Stimulated activated effector memory CD8-positive, alpha-beta T cell treated with anti-CD3 and anti-CD28 coated beads, Interleukin-12 subunit alpha, Interleukin-12 subunit beta, amount 100 ng/mL, for 72 hours (primary cell): Measurements from ENCODE around the gene OVOL2.

Source experiments
- ATAC-seq: fragments of 150-1000 bp; cut with Tn5 transposase; 2 replicates; pipeline ENCODE4 v1.10.0; 2021
- DNase-seq, 2 donors: peaks; one replicate each; pipeline ENCODE4 v3.0.0; 2021 to 2022; ENCODE audit warnings: low spot score in 2 of 2
- H3K27ac Mint-ChIP-seq: one replicate; pipeline ENCODE4 v1.8.0; 2022; ENCODE audit warnings: mild to moderate bottlenecking, mixed read lengths
- H3K36me3 Mint-ChIP-seq: one replicate; pipeline ENCODE4 v1.8.0; 2022; ENCODE audit warnings: mild to moderate bottlenecking, mixed read lengths
- H3K4me1 Mint-ChIP-seq: one replicate; pipeline ENCODE4 v1.8.0; 2022; ENCODE audit warnings: mixed read lengths
- H3K4me3 Mint-ChIP-seq: one replicate; pipeline ENCODE4 v1.8.0; 2022; ENCODE audit warnings: mild to moderate bottlenecking, mixed read lengths
- H3K9me3 Mint-ChIP-seq: one replicate; pipeline ENCODE4 v1.8.0; 2022; ENCODE audit warnings: mixed read lengths

OVOL2 gene

DNA sequence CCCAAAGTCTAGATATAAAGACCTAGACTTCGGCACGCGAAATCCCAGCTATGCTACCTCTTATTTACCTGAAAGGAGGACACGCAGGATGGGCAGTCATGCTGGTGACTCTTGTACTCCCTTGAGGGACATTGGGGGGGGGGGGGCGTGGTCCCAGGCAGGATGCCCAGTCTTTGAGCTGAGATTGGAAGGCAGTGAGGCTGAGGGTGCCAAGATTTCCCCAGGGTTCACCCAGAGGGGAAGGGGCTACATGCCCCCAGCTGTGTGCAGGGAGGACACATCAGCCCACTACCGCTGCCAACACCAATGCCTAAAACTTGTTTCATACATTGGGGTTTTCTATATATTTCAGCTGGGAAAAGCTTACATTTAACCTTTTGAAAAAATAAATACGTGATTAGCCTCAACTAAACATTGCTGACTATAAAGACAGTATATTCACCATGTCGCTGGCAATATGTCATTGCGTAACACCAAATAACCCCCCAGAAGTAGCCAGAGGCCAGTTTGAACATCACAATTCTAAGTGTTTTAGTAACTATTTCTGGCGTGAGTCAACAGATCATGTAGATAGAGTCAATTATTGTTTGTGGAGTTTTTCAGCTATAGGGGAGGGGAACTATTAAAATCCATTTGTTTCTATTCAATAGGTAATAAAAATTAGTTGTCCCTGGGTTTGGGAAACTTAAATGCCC is 67.3 kb downstream of the OVOL2 start:
- no peak overlapping the region for H3K4me3 Mint-ChIP-seq
- H3K36me3 Mint-ChIP-seq = peaks cover 67% of the 10 kb centered on the region
- peaks cover 19% of the 10 kb centered on the region for H3K4me1 Mint-ChIP-seq
- DNase-seq = no peak
- H3K27ac Mint-ChIP-seq = no peak overlapping the region
- H3K9me3 Mint-ChIP-seq = no peaks in the 10 kb centered on the region
- ATAC-seq = no peak

DNA sequence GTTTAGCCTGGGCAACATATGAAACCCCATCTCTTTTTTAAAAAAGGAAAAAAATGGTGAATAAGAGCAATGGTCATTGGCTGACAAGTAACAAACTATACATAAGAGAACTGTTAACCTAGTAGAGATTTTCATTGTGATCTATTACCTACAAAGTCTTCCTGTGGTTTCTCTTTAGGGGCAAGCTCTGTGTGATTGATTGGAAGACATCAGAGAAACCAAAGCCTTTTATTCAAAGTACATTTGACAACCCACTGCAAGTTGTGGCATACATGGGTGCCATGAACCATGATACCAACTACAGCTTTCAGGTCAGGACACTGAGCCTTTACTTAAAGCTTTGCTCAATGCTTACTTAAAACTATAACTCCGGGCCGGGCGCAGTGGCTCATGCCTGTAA is 69.7 kb downstream of the OVOL2 start:
- DNase-seq = no peak
- no peak overlapping the region for H3K27ac Mint-ChIP-seq
- peaks cover 72% of the 10 kb centered on the region for H3K36me3 Mint-ChIP-seq
- H3K4me3 Mint-ChIP-seq = no peak overlapping the region
- H3K4me1 Mint-ChIP-seq = peaks cover 13% of the 10 kb centered on the region
- no peak for ATAC-seq
- H3K9me3 Mint-ChIP-seq = no peaks in the 10 kb centered on the region

DNA sequence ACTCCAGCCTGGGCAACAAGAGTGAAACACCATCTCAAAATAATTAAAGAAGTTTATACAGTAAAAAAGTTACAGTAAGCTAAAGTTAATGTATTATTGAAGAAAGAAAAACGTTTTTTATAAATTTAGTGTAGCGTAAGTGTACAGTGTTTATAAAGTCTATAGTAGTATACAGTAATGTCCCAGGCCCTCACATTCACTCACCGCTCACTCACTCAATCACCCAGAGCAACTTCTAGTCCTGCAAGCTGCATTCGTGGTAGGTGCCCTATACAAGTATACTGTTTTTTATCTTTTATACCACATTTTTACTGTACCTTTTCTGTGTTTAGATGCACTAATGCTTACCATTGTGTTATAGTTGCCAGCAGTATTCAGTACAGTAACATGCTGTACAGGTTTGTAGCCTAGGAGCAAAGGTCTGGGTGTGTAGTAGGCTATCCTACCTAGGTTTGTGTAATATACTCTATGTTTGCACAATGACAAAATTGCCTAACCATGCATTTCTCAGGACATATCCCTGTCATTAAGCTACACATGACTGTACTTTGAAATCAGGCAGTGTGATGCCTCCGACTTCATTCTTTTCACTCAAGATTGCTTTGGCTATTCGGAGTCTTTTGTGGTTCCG is 72.2 kb downstream of the OVOL2 start:
- Mint-ChIP-seq H3K9me3 (no peaks in the 10 kb centered on the region), H3K4me3 (no peak overlapping the region)

DNA sequence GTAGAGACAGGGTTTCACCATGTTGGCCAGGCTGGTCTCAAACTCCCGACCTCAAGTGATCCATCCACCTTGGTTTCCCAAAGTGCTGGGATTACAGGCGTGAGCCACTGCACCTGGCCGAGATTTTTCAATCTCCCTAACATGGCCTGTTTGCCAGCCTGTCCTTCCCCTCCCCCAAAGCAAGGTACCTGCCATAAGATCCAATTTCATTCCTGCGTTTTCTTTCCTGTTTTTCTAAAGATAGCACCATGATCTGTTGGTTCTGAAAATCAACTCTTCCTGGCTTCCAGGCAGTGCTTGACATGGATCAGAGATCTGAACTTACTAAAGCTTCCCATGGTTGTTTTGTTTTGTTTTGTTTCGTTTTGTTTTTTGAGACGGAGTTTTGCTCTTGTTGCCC is 81.4 kb downstream of the OVOL2 start:
- ATAC-seq (no peak), DNase-seq (no peak)
- no peaks in the 10 kb centered on the region for H3K9me3 Mint-ChIP-seq
- peaks cover 27% of the 10 kb centered on the region for H3K4me1 Mint-ChIP-seq
- no peak overlapping the region for H3K27ac Mint-ChIP-seq
- H3K4me3 Mint-ChIP-seq = no peak overlapping the region
- H3K36me3 Mint-ChIP-seq = peaks cover 95% of the 10 kb centered on the region

More for the DNA sequence above, 72.2 kb downstream of the OVOL2 start:
- Mint-ChIP-seq H3K4me1 (no peaks in the 10 kb centered on the region), H3K36me3 (peaks cover 60% of the 10 kb centered on the region), H3K27ac (no peak overlapping the region)
- no peak for DNase-seq
- ATAC-seq = no peak
